GM12878 (cell line): Measurements from ENCODE around the gene SMARCC2. TPM values are rescaled to one million over a fixed set of nuclear protein-coding genes. Genes with fewer than 3 reads are reported as not detected.

Experiments used
- BCLAF1 ChIP-seq: fragments of 450-650 bp; IDR thresholded peaks from 2 replicates; pipeline ENCODE4 v1.6.1; 2017; ENCODE audit warnings: antibody characterized with exemption, mild to moderate bottlenecking, moderate library complexity
- BHLHE40 ChIP-seq, 2 experiments: fragments of 450-650 bp in 1 of 2; IDR thresholded peaks; 2 replicates each; pipeline ENCODE4 v1.6.1; 2011 to 2017; ENCODE audit warnings: low read depth in 2 of 2, borderline replicate concordance in 1 of 2, improper control_type of control experiment in 1 of 2, low read length in 1 of 2, mild to moderate bottlenecking in 1 of 2
- CBX3 ChIP-seq: fragments of 200-600 bp; sonication (generic); IDR thresholded peaks from 2 replicates; pipeline ENCODE4 v1.6.1; 2016; ENCODE audit warnings: low read depth, borderline replicate concordance
- CREM ChIP-seq: IDR thresholded peaks from 2 replicates; pipeline ENCODE4 v1.6.1; 2014; ENCODE audit warnings: antibody characterized with exemption, low read depth
- HCFC1 ChIP-seq: fragments of 150-350 bp; IDR thresholded peaks from 2 replicates; pipeline ENCODE4 v1.6.1; 2014; ENCODE audit warnings: low read length
- HDAC2 ChIP-seq: fragments of 200-600 bp; sonication (generic); IDR thresholded peaks from 2 replicates; pipeline ENCODE4 v1.6.1; 2017
- HSF1 ChIP-seq: fragments of 150-350 bp; IDR thresholded peaks from 2 replicates; pipeline ENCODE4 v1.6.1; 2014; ENCODE audit warnings: mild to moderate bottlenecking, low read depth, low read length
- IRF5 ChIP-seq: fragments of 450-650 bp; IDR thresholded peaks from 2 replicates; pipeline ENCODE4 v1.6.1; 2017; ENCODE audit warnings: borderline replicate concordance
- MYC ChIP-seq: IDR thresholded peaks from 2 replicates; pipeline ENCODE4 v1.6.1; 2011; ENCODE audit warnings: mild to moderate bottlenecking, low read length, moderate library complexity, inconsistent platforms; ENCODE audit not compliant: insufficient read depth, insufficient replicate concordance, insufficient read length, severe bottlenecking
- TAF1 ChIP-seq: IDR thresholded peaks from 2 replicates; pipeline ENCODE4 v1.6.1; 2011; ENCODE audit warnings: mild to moderate bottlenecking, low read depth, low read length, borderline replicate concordance
- TCF12 ChIP-seq: IDR thresholded peaks from 2 replicates; pipeline ENCODE4 v1.6.1; 2011; ENCODE audit warnings: low read depth, mild to moderate bottlenecking, low read length
- YBX1 ChIP-seq: fragments of 450-650 bp; IDR thresholded peaks from 2 replicates; pipeline ENCODE4 v1.6.1; 2016; ENCODE audit warnings: antibody characterized with exemption
- polyA plus RNA-seq, 11 experiments: library from polyadenylated mRNA; depleted of rRNA in 4 of 11; unstranded in 6 of 11; stranded (reverse) in 5 of 11; fragments of >200 nt; fragmentation: Nextera tagmentation in 4 of 11; fragmentation: Illumina TruSeq in 1 of 11; extraction: Ambion mirVana in 4 of 11; extraction: Trizol in 1 of 11; gene quantifications; 1 replicate in 1 of 11; 2 replicates in 10 of 11; pipeline versions ENCODE4 v1.2.1 to v1.2.3, GENCODE V29; 2011 to 2016; ENCODE audit warnings: inconsistent platforms in 2 of 11, missing spikeins in 2 of 11, low read depth in 1 of 11
- total RNA-seq, 4 experiments: library from RNA; depleted of rRNA in 3 of 4; stranded (reverse); fragments of >200 nt in 3 of 4; fragmentation: Illumina TruSeq in 1 of 4; extraction: Trizol in 1 of 4; gene quantifications; 2 replicates each; pipeline versions ENCODE4 v1.2.1 to v1.2.3, GENCODE V29; 2013 to 2021
- TF ChIP-seq, protein P1 (sequence below): IDR thresholded peaks from 2 replicates; pipeline ENCODE4 v1.6.1; 2011; ENCODE audit warnings: mild to moderate bottlenecking, low read depth, low read length, moderate library complexity; ENCODE audit not compliant: insufficient replicate concordance
- TF ChIP-seq, protein P2 (sequence below): IDR thresholded peaks from 2 replicates; pipeline ENCODE4 v1.6.1; 2011; ENCODE audit warnings: low read depth, mild to moderate bottlenecking, low read length, moderate library complexity, borderline replicate concordance; ENCODE audit errors: extremely low read depth
- TF ChIP-seq, protein P3 (sequence below): IDR thresholded peaks from 2 replicates; pipeline ENCODE4 v1.6.1; 2012; ENCODE audit warnings: improper control_type of control experiment, low read depth, low read length; ENCODE audit not compliant: insufficient replicate concordance

Gene SMARCC2
- total and polyA plus RNA-seq, 10 of the 15 experiments (the other 5 are each of a cell fraction or from before 2014, with no cell fraction given): 13.6 to 71.2 (median 42.3) TPM

- TF ChIP-seq, protein P1, sequence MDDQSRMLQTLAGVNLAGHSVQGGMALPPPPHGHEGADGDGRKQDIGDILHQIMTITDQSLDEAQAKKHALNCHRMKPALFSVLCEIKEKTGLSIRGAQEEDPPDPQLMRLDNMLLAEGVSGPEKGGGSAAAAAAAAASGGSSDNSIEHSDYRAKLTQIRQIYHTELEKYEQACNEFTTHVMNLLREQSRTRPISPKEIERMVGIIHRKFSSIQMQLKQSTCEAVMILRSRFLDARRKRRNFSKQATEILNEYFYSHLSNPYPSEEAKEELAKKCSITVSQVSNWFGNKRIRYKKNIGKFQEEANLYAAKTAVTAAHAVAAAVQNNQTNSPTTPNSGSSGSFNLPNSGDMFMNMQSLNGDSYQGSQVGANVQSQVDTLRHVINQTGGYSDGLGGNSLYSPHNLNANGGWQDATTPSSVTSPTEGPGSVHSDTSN: no peak
- TF ChIP-seq MYC (no peak), HCFC1 (no peak), BCLAF1 (no peak), YBX1 (no peak), CBX3 (no peak), HDAC2 (no peak), HSF1 (no peak), CREM (no peak), IRF5 (no peak), TAF1 (peak; percentile 86), TCF12 (no peak), BHLHE40 (IDR thresholded peaks at IDR 0.05; ENCODE audit: borderline replicate concordance in 1 of 2, low read depth in 2 of 2, low read length in 1 of 2) (no peak)
- TF ChIP-seq, protein P2, sequence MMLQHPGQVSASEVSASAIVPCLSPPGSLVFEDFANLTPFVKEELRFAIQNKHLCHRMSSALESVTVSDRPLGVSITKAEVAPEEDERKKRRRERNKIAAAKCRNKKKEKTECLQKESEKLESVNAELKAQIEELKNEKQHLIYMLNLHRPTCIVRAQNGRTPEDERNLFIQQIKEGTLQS: no peak
- TF ChIP-seq, protein P3, sequence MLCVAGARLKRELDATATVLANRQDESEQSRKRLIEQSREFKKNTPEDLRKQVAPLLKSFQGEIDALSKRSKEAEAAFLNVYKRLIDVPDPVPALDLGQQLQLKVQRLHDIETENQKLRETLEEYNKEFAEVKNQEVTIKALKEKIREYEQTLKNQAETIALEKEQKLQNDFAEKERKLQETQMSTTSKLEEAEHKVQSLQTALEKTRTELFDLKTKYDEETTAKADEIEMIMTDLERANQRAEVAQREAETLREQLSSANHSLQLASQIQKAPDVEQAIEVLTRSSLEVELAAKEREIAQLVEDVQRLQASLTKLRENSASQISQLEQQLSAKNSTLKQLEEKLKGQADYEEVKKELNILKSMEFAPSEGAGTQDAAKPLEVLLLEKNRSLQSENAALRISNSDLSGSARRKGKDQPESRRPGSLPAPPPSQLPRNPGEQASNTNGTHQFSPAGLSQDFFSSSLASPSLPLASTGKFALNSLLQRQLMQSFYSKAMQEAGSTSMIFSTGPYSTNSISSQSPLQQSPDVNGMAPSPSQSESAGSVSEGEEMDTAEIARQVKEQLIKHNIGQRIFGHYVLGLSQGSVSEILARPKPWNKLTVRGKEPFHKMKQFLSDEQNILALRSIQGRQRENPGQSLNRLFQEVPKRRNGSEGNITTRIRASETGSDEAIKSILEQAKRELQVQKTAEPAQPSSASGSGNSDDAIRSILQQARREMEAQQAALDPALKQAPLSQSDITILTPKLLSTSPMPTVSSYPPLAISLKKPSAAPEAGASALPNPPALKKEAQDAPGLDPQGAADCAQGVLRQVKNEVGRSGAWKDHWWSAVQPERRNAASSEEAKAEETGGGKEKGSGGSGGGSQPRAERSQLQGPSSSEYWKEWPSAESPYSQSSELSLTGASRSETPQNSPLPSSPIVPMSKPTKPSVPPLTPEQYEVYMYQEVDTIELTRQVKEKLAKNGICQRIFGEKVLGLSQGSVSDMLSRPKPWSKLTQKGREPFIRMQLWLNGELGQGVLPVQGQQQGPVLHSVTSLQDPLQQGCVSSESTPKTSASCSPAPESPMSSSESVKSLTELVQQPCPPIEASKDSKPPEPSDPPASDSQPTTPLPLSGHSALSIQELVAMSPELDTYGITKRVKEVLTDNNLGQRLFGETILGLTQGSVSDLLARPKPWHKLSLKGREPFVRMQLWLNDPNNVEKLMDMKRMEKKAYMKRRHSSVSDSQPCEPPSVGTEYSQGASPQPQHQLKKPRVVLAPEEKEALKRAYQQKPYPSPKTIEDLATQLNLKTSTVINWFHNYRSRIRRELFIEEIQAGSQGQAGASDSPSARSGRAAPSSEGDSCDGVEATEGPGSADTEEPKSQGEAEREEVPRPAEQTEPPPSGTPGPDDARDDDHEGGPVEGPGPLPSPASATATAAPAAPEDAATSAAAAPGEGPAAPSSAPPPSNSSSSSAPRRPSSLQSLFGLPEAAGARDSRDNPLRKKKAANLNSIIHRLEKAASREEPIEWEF: no peak
These were observed 3.8 kb upstream of the SMARCC2 start (continued) for GRCh38 chr12:56193025-56193578.
